DMS53 (cell line): Measurements from ENCODE around the gene GNG7.

ENCODE experiments used
- DNase-seq: peaks from one replicate; lab custom pipeline; 2025; lab: John Stamatoyannopoulos, UW

The GNG7 gene

GRCh38 chr19:2462635-2463421, 239.7 kb downstream of the GNG7 start:
- DNase-seq: peak; percentile 72

GRCh38 chr19:2461751-2462634, 240.5 kb downstream of the GNG7 start:
- peak; percentile 57 for DNase-seq
